Stimulated activated memory B cell treated with anti-CD40 and anti-IgM and Interleukin-4, amounts not matched to agents 10 μg/mL and 1 μg/mL and 100 μg/mL, for 72 hours (primary cell): Measurements from ENCODE around the gene ZFP90.
A peak's percentile ranks its signal among the peaks of the same experiment; 100 is the strongest.
"Not testable (repeated sequence)": the region's sequence is repeated elsewhere in the genome, so short reads cannot be mapped to it uniquely, and the experiment has no call there.

Experiments used
- ATAC-seq: fragments of 150-1000 bp; cut with Tn5 transposase; 2 replicates; pipeline ENCODE4 v1.10.0; 2021
- H3K27ac Mint-ChIP-seq: one replicate; pipeline ENCODE4 v1.8.0; 2022; ENCODE audit warnings: mild to moderate bottlenecking, mixed read lengths
- H3K27me3 Mint-ChIP-seq: one replicate; pipeline ENCODE4 v1.8.0; 2022; ENCODE audit warnings: mixed read lengths
- H3K36me3 Mint-ChIP-seq: one replicate; pipeline ENCODE4 v1.8.0; 2022; ENCODE audit warnings: mixed read lengths
- H3K4me1 Mint-ChIP-seq: one replicate; pipeline ENCODE4 v1.8.0; 2022; ENCODE audit warnings: mixed read lengths
- H3K4me3 Mint-ChIP-seq: one replicate; pipeline ENCODE4 v1.8.0; 2022; ENCODE audit warnings: mild to moderate bottlenecking, moderate library complexity, mixed read lengths
- H3K9me3 Mint-ChIP-seq: one replicate; pipeline ENCODE4 v1.8.0; 2022; ENCODE audit warnings: mixed read lengths

The ZFP90 gene

GRCh38 chr16:68538880-68539701 is at the start of gene ZFP90:
ZFP90 (plus strand) TSS chr16:68539291; CDS start chr16:68539793, 502 bp downstream.
- H3K9me3 Mint-ChIP-seq, result no peaks in the 10 kb centered on the region
- no peaks in the 10 kb centered on the region for H3K27me3 Mint-ChIP-seq
- H3K36me3 Mint-ChIP-seq, result peaks cover 31% of the 10 kb centered on the region
- ATAC-seq, result peak; percentile 97
- peaks cover 29% of the 10 kb centered on the region for H3K4me1 Mint-ChIP-seq
- H3K27ac Mint-ChIP-seq, result peak within 1 kb of the TSS; percentile 96
- H3K4me3 Mint-ChIP-seq, result peak within 1 kb of the TSS; percentile 99

- Mint-ChIP-seq H3K9me3 (no peaks in the 10 kb centered on the region), H3K36me3 (no peaks in the 10 kb centered on the region), H3K27ac (no peak overlapping the region), H3K4me3 (no peak overlapping the region), H3K27me3 (peaks cover 32% of the 10 kb centered on the region), H3K4me1 (peaks cover 32% of the 10 kb centered on the region)
- ATAC-seq, result no peak
Measured at GRCh38 chr16:68490358-68490757, 48.7 kb upstream of the ZFP90 start.

- no peaks in the 10 kb centered on the region for H3K9me3 Mint-ChIP-seq
- no peak overlapping the region for H3K27ac Mint-ChIP-seq
- peaks cover 32% of the 10 kb centered on the region for H3K4me1 Mint-ChIP-seq
- H3K36me3 Mint-ChIP-seq, result no peaks in the 10 kb centered on the region
- H3K4me3 Mint-ChIP-seq, result no peak overlapping the region
- ATAC-seq, result peak; percentile 80
- peaks cover 32% of the 10 kb centered on the region for H3K27me3 Mint-ChIP-seq
Measured at GRCh38 chr16:68490829-68491575, 48.1 kb upstream of the ZFP90 start.

- Mint-ChIP-seq H3K4me3 (no peak overlapping the region), H3K4me1 (peaks cover 32% of the 10 kb centered on the region), H3K36me3 (no peaks in the 10 kb centered on the region), H3K27ac (no peak overlapping the region), H3K9me3 (no peaks in the 10 kb centered on the region), H3K27me3 (peaks cover 32% of the 10 kb centered on the region)
- no peak for ATAC-seq
Measured at GRCh38 chr16:68491576-68491950, 47.5 kb upstream of the ZFP90 start.

GRCh38 chr16:68492151-68492542 is 46.9 kb upstream of the ZFP90 start:
- peaks cover 32% of the 10 kb centered on the region for H3K27me3 Mint-ChIP-seq
- H3K4me3 Mint-ChIP-seq, result peak overlapping the region; percentile 24
- no peaks in the 10 kb centered on the region for H3K9me3 Mint-ChIP-seq
- no peak overlapping the region for H3K27ac Mint-ChIP-seq
- no peak for ATAC-seq
- no peaks in the 10 kb centered on the region for H3K36me3 Mint-ChIP-seq
- peaks cover 28% of the 10 kb centered on the region for H3K4me1 Mint-ChIP-seq

GRCh38 chr16:68492543-68493411 is 46.3 kb upstream of the ZFP90 start:
- no peak for ATAC-seq
- no peaks in the 10 kb centered on the region for H3K9me3 Mint-ChIP-seq
- peaks cover 26% of the 10 kb centered on the region for H3K4me1 Mint-ChIP-seq
- no peaks in the 10 kb centered on the region for H3K36me3 Mint-ChIP-seq
- H3K4me3 Mint-ChIP-seq, result peak overlapping the region; percentile 24
- H3K27me3 Mint-ChIP-seq, result peaks cover 32% of the 10 kb centered on the region
- H3K27ac Mint-ChIP-seq, result no peak overlapping the region

GRCh38 chr16:68493412-68494070 is 45.5 kb upstream of the ZFP90 start:
- no peaks in the 10 kb centered on the region for H3K36me3 Mint-ChIP-seq
- H3K27me3 Mint-ChIP-seq, result peaks cover 32% of the 10 kb centered on the region
- H3K4me1 Mint-ChIP-seq, result peaks cover 26% of the 10 kb centered on the region
- H3K27ac Mint-ChIP-seq, result no peak overlapping the region
- H3K4me3 Mint-ChIP-seq, result no peak overlapping the region
- no peaks in the 10 kb centered on the region for H3K9me3 Mint-ChIP-seq
- ATAC-seq, result no peak

- H3K36me3 Mint-ChIP-seq, H3K4me3 Mint-ChIP-seq, H3K9me3 Mint-ChIP-seq, ATAC-seq, H3K27ac Mint-ChIP-seq: not testable (repeated sequence)
- H3K27me3 Mint-ChIP-seq, result peaks cover 38% of the 10 kb centered on the region
- H3K4me1 Mint-ChIP-seq, result peaks cover 26% of the 10 kb centered on the region
Measured at GRCh38 chr16:68494261-68494660, 44.8 kb upstream of the ZFP90 start.

GRCh38 chr16:68496689-68497088 is 42.4 kb upstream of the ZFP90 start:
- Mint-ChIP-seq H3K4me1 (peaks cover 13% of the 10 kb centered on the region), H3K36me3 (no peaks in the 10 kb centered on the region), H3K4me3 (no peak overlapping the region), H3K27me3 (peaks cover 36% of the 10 kb centered on the region), H3K27ac (no peak overlapping the region), H3K9me3 (no peaks in the 10 kb centered on the region)
- no peak for ATAC-seq

GRCh38 chr16:68499006-68499405 is 40.1 kb upstream of the ZFP90 start:
- H3K4me1 Mint-ChIP-seq, result no peaks in the 10 kb centered on the region

GRCh38 chr16:68503334-68503733 is 35.8 kb upstream of the ZFP90 start:
- no peak overlapping the region for H3K4me3 Mint-ChIP-seq
- H3K4me1 Mint-ChIP-seq, result no peaks in the 10 kb centered on the region
- no peak overlapping the region for H3K27ac Mint-ChIP-seq
- peaks cover 19% of the 10 kb centered on the region for H3K27me3 Mint-ChIP-seq
- no peaks in the 10 kb centered on the region for H3K36me3 Mint-ChIP-seq
- H3K9me3 Mint-ChIP-seq, result no peaks in the 10 kb centered on the region
- no peak for ATAC-seq

More at GRCh38 chr16:68499006-68499405, 40.1 kb upstream of the ZFP90 start:
- no peak overlapping the region for H3K4me3 Mint-ChIP-seq
- H3K9me3 Mint-ChIP-seq, result no peaks in the 10 kb centered on the region
- peaks cover 17% of the 10 kb centered on the region for H3K27me3 Mint-ChIP-seq
- H3K27ac Mint-ChIP-seq, result no peak overlapping the region
- no peaks in the 10 kb centered on the region for H3K36me3 Mint-ChIP-seq
- ATAC-seq, result no peak

- no peaks in the 10 kb centered on the region for H3K36me3 Mint-ChIP-seq
- no peak for ATAC-seq
- no peaks in the 10 kb centered on the region for H3K9me3 Mint-ChIP-seq
- no peaks in the 10 kb centered on the region for H3K4me1 Mint-ChIP-seq
- H3K27me3 Mint-ChIP-seq, result peaks cover 22% of the 10 kb centered on the region
- no peak overlapping the region for H3K4me3 Mint-ChIP-seq
- no peak overlapping the region for H3K27ac Mint-ChIP-seq
Measured at GRCh38 chr16:68504066-68504465, 35.0 kb upstream of the ZFP90 start.

- no peaks in the 10 kb centered on the region for H3K36me3 Mint-ChIP-seq
- H3K4me3 Mint-ChIP-seq, result no peak overlapping the region
- ATAC-seq, result no peak
- peaks cover 21% of the 10 kb centered on the region for H3K27me3 Mint-ChIP-seq
- H3K27ac Mint-ChIP-seq, result no peak overlapping the region
- no peaks in the 10 kb centered on the region for H3K9me3 Mint-ChIP-seq
- H3K4me1 Mint-ChIP-seq, result peaks cover 8% of the 10 kb centered on the region
Measured at GRCh38 chr16:68506331-68507053, 32.6 kb upstream of the ZFP90 start.

GRCh38 chr16:68508013-68508412 is 31.1 kb upstream of the ZFP90 start:
- no peak overlapping the region for H3K4me3 Mint-ChIP-seq
- peaks cover 21% of the 10 kb centered on the region for H3K27me3 Mint-ChIP-seq
- no peaks in the 10 kb centered on the region for H3K9me3 Mint-ChIP-seq
- H3K4me1 Mint-ChIP-seq, result peaks cover 8% of the 10 kb centered on the region
- ATAC-seq, result no peak
- no peak overlapping the region for H3K27ac Mint-ChIP-seq
- H3K36me3 Mint-ChIP-seq, result no peaks in the 10 kb centered on the region
